ENCODE data around the gene DDX23.

The DDX23 gene

GRCh38 chr12:48822139-48822538 is 29.8 kb downstream of the DDX23 start:
- DNase-seq = no peak

- DNase-seq = no peak
Measured at GRCh38 chr12:48819986-48820725, 31.8 kb downstream of the DDX23 start.

GRCh38 chr12:48818831-48819590 is 33.0 kb downstream of the DDX23 start:
- DNase-seq = no peak

DNA sequence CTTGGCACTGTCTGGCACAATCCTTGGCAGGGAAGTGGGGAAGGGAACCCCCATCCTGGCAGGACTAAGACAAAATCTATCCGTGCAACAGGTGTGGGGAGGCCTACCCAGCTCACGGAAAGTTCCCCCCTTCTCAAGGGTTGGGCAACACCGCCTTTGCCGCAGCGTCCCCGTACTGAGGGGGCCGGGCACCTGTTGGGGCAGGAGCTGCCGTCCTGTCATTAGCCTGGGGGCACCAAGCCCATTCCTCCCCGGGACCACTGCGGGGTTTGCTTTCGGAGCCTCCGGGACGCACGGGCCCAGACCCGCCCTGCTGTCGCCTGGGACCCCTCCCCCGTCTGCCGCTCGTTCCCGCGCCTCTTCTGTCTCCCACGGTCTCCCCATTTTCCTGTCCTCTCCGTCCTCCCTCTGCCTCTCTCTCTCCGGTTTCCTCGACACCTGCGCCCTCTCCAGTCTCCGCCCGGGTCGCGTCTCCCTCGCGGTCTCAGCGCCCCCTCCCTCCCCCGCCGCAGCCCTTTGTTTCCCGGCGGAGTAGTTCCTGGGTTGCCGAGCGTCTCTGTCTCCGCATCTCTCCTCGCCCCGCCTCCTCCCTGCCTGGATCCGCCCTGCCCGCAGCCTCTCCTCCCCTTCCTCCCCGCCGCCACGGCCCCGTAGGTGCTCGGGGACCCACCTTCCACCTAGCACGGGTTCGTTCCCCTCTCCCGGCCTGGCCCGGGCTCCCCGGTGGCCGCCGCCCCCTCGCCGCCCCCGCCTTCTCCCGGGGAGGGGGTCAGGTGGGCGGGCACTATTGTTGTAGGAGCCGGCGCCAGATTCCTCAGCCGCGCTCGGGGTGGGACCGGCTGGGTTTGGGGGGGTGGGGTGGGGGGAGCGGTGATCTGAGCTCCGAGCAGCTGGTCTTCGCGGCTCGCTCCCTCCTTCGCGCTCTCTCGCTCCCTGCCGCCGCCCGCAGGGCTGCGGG is 33.8 kb downstream of the DDX23 start, which contains the start of gene CACNB3:
Gene CACNB3 (plus strand): TSS at position 624 of the 958 bp plus-strand sequence. CDS start 434 bp downstream, outside the sequence.
- peak; percentile 40 for DNase-seq

GRCh38 chr12:48816143-48816854 is 35.7 kb downstream of the DDX23 start:
- no peak for DNase-seq

DNA sequence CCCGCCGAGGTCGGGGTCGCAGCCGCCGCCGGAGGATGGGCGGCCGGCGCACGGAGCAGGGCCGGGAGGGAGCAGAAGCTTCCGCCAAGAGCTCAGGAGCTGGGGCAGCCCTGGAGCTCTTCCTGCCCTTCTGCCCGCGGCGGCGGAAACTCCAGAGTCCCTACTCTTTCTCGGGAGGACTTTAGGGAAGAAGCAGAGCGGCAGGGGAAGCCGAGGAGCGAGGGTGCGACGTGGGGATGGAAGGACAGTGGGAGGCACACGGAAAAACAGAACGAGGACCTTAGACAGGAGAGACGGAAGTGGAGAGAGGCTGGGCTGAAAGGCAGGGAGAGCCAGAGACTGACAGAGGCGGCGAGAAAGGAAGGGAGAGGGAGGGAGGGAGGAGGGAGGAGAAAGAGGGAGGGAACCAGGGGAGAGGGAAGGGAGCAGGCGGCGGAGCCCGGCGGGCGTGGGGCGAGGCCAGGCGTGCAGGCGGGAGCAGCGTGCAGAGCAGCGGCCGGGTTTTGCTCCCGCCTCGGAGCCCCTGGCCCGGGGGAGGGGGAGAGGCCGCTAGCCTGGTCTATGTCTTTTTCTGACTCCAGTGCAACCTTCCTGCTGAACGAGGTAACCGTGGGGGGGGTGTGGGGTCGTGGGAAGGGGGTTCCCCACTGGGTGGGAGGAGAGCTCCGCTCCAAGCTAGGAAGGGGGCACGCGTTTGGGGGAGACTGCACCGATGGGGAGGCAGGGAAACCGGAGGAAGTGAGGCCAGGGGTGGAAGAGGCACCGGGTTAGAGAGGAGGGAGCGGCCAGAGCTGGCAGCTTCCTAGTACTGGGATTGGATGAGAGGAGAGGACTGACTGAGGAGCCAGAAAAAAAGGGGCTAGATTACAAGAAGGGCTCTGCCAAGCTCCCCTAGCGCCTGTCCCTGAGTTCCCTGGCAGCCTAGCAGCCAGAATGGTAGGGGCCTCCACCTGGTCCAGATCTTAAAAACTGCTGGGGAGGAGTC is 36.5 kb downstream of the DDX23 start:
- peak; percentile 46 for DNase-seq

GRCh38 chr12:48814262-48815125 is 37.5 kb downstream of the DDX23 start:
- peak; percentile 32 for DNase-seq

DNA sequence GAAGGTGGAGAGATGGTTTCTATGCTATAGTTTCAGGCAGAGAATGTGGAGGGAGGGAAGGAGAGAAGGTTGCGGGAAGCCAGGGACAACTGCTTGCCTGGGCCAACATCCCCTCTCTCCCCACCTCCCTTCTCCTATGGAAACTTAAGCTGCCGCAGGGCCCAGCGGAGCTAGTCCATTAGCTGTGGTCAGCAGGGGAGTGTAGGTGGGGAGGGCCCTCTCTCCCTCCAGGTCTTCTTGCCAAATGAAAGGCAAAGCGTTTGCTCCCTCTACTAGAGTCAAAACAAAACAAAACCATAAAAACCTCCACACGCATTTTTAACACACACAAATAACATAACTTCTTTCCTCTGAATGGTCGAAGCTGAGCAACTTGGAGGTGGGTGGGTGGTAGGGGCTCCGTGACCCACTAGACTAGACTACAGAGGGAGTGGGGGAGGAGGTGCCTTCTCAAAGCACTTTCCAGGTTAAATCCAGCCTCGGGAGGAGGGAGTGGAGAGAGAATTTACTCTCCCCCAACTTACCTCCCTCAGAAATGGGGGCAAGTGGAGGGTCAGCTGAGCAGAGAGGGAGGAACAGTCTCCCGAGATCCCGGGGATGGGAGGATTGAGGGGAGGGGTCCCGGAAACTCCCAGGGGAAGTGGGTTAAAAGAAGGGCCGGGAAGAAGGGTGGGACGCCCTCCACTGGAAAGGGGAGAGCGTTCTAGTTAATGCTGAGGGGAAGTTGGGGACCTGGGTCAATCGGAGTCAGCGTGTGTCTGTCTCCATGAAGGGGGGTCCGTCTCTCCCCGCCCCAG is 38.3 kb downstream of the DDX23 start:
- no peak for DNase-seq

GRCh38 chr12:48812389-48812788 is 39.6 kb downstream of the DDX23 start:
- no peak for DNase-seq

DNA sequence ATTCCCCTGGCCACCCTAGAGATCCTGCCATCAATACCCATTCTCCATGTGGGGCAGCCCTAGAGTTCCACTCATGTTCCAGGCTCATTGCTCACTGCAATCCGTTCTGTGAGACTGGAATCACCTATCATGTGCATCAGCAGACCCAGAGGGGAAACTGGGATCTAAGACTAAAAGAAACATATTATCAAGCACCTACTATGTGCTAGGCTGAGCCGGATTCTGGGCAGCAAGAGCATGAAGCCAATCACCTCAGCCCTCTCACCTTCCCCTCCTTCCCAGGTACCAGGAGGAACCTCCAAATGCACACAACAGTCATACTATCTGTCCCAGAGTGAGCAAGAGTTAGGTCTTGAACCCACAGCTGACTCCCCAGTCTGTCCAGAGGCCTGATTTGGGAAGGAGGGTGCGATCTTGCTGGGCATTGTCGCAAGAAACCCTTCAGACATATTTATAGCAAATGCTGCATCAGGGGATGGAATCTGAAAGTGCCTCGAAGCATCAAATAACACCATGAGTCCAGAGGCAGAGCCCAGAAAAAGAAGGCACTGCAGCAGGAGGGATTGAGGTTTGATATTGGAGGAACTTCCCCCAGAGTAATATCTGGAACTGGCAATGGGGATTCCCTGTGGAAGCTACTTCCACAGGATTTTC is 40.4 kb downstream of the DDX23 start:
- DNase-seq = no peak

- DNase-seq = no peak
Measured at GRCh38 chr12:48810903-48811431, 41.0 kb downstream of the DDX23 start.

- DNase-seq = no peak
Measured at GRCh38 chr12:48807981-48808380, 44.0 kb downstream of the DDX23 start.

- no peak for DNase-seq
Measured at GRCh38 chr12:48803675-48804074, 48.3 kb downstream of the DDX23 start.

DNA sequence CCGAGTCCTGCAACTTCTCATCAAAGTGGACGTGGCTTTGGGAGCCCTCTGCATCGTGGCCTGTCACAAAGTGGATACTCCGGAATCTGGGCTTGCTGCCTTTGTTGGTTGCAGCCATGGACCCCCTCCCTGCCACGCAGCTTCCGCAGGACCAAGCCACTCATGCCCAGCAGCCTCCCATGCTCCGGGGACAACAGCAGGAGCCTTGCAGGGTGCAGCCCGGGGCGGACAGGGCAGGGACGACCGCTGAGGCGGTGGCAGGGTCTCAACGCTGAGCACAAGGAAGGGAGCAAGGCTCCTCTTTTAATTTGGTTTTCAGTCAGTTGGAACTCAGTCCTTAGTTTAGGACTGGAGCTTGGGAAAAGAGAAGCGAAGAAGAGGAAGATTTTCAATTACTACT is 51.0 kb downstream of the DDX23 start:
- no peak for DNase-seq

DNA sequence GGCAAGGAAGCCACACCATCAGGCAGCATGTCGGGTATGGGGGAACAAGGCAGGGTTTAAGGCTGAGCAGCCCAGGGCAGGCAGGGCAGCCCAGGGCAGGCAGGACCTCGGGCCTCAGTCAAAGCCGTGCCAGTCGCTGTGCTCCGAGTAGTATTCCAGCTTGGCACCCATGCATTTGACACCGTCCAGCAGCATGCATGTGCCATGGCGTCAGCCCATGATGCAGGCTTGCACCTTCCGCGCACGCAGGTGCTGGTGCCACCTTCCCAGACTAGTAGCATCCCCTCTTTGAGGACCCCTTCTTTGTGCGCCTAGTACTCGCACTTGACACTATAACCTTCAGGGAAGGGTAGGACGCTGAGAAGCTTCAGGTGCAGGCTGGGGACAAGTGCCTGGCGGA is 51.5 kb downstream of the DDX23 start:
- no peak for DNase-seq

GRCh38 chr12:48796976-48797375 is 55.0 kb downstream of the DDX23 start:
- no peak for DNase-seq

- DNase-seq = peak; percentile 21
Measured at GRCh38 chr12:48795550-48796455, 56.2 kb downstream of the DDX23 start.
